ENCODE measurements around the gene ARHGEF10L.

ARHGEF10L gene

GRCh38 chr1:17582124-17582774 is 42.8 kb downstream of the ARHGEF10L start:
- H3K9ac ChIP-seq (ENCODE audit: low read length): no peak overlapping the region
- H3K36me3 ChIP-seq (ENCODE audit: control insufficient read depth, insufficient read depth, low read length): no peaks in the 10 kb centered on the region
- no peaks in the 10 kb centered on the region for H3K27me3 ChIP-seq (ENCODE audit: control insufficient read depth, insufficient read depth, low read length)
- H3K4me3 ChIP-seq (ENCODE audit: low read length): no peak overlapping the region
- H3K27ac ChIP-seq (ENCODE audit: low read depth, low read length): no peak overlapping the region
- no peaks in the 10 kb centered on the region for H3K4me1 ChIP-seq (ENCODE audit: control insufficient read depth, insufficient read depth, low read length)

GRCh38 chr1:17584539-17584938 is 45.0 kb downstream of the ARHGEF10L start:
- H3K4me1 ChIP-seq (ENCODE audit: control insufficient read depth, insufficient read depth, low read length): peaks cover 17% of the 10 kb centered on the region
- H3K9ac ChIP-seq (ENCODE audit: low read length): no peak overlapping the region
- H3K27me3 ChIP-seq (ENCODE audit: control insufficient read depth, insufficient read depth, low read length): no peaks in the 10 kb centered on the region
- no peak overlapping the region for H3K27ac ChIP-seq (ENCODE audit: low read depth, low read length)
- H3K4me3 ChIP-seq (ENCODE audit: low read length): no peak overlapping the region
- no peaks in the 10 kb centered on the region for H3K36me3 ChIP-seq (ENCODE audit: control insufficient read depth, insufficient read depth, low read length)

GRCh38 chr1:17585266-17585987 is 45.9 kb downstream of the ARHGEF10L start:
- Histone ChIP-seq H3K27me3 (ENCODE audit: control insufficient read depth, insufficient read depth, low read length) (no peaks in the 10 kb centered on the region), H3K27ac (ENCODE audit: low read depth, low read length) (no peak overlapping the region), H3K9ac (ENCODE audit: low read length) (no peak overlapping the region), H3K36me3 (ENCODE audit: control insufficient read depth, insufficient read depth, low read length) (no peaks in the 10 kb centered on the region), H3K4me3 (ENCODE audit: low read length) (no peak overlapping the region), H3K4me1 (ENCODE audit: control insufficient read depth, insufficient read depth, low read length) (peaks cover 21% of the 10 kb centered on the region)

- Histone ChIP-seq H3K4me3 (ENCODE audit: low read length) (no peak overlapping the region), H3K36me3 (ENCODE audit: control insufficient read depth, insufficient read depth, low read length) (no peaks in the 10 kb centered on the region), H3K27me3 (ENCODE audit: control insufficient read depth, insufficient read depth, low read length) (no peaks in the 10 kb centered on the region), H3K4me1 (ENCODE audit: control insufficient read depth, insufficient read depth, low read length) (peaks cover 21% of the 10 kb centered on the region), H3K27ac (ENCODE audit: low read depth, low read length) (no peak overlapping the region), H3K9ac (ENCODE audit: low read length) (no peak overlapping the region)
These were observed 46.9 kb downstream of the ARHGEF10L start for GRCh38 chr1:17586172-17586964.

GRCh38 chr1:17587693-17588047 is 48.2 kb downstream of the ARHGEF10L start:
- Histone ChIP-seq H3K27me3 (ENCODE audit: control insufficient read depth, insufficient read depth, low read length) (no peaks in the 10 kb centered on the region), H3K9ac (ENCODE audit: low read length) (no peak overlapping the region), H3K27ac (ENCODE audit: low read depth, low read length) (peak overlapping the region; percentile 71), H3K4me1 (ENCODE audit: control insufficient read depth, insufficient read depth, low read length) (peaks cover 21% of the 10 kb centered on the region), H3K36me3 (ENCODE audit: control insufficient read depth, insufficient read depth, low read length) (no peaks in the 10 kb centered on the region), H3K4me3 (ENCODE audit: low read length) (no peak overlapping the region)

GRCh38 chr1:17588048-17588871 is 48.8 kb downstream of the ARHGEF10L start:
- H3K27me3 ChIP-seq (ENCODE audit: control insufficient read depth, insufficient read depth, low read length): no peaks in the 10 kb centered on the region
- peaks cover 21% of the 10 kb centered on the region for H3K4me1 ChIP-seq (ENCODE audit: control insufficient read depth, insufficient read depth, low read length)
- H3K27ac ChIP-seq (ENCODE audit: low read depth, low read length): peak overlapping the region; percentile 71
- H3K9ac ChIP-seq (ENCODE audit: low read length): peak overlapping the region; percentile 47
- no peaks in the 10 kb centered on the region for H3K36me3 ChIP-seq (ENCODE audit: control insufficient read depth, insufficient read depth, low read length)
- no peak overlapping the region for H3K4me3 ChIP-seq (ENCODE audit: low read length)

GRCh38 chr1:17591814-17592430 is 52.4 kb downstream of the ARHGEF10L start:
- H3K27me3 ChIP-seq (ENCODE audit: control insufficient read depth, insufficient read depth, low read length): no peaks in the 10 kb centered on the region

GRCh38 chr1:17594026-17594425 is 54.5 kb downstream of the ARHGEF10L start:
- Histone ChIP-seq H3K9ac (ENCODE audit: low read length) (no peak overlapping the region), H3K4me1 (ENCODE audit: control insufficient read depth, insufficient read depth, low read length) (peaks cover 11% of the 10 kb centered on the region), H3K27ac (ENCODE audit: low read depth, low read length) (no peak overlapping the region)

More at GRCh38 chr1:17591814-17592430, 52.4 kb downstream of the ARHGEF10L start:
- H3K27ac ChIP-seq (ENCODE audit: low read depth, low read length): no peak overlapping the region
- peaks cover 23% of the 10 kb centered on the region for H3K4me1 ChIP-seq (ENCODE audit: control insufficient read depth, insufficient read depth, low read length)
- peaks cover 4% of the 10 kb centered on the region for H3K36me3 ChIP-seq (ENCODE audit: control insufficient read depth, insufficient read depth, low read length)
- H3K9ac ChIP-seq (ENCODE audit: low read length): no peak overlapping the region
- H3K4me3 ChIP-seq (ENCODE audit: low read length): no peak overlapping the region

GRCh38 chr1:17594690-17595601 is 55.4 kb downstream of the ARHGEF10L start:
- no peak overlapping the region for H3K27ac ChIP-seq (ENCODE audit: low read depth, low read length)
- no peaks in the 10 kb centered on the region for H3K27me3 ChIP-seq (ENCODE audit: control insufficient read depth, insufficient read depth, low read length)
- no peak overlapping the region for H3K4me3 ChIP-seq (ENCODE audit: low read length)
- no peak overlapping the region for H3K9ac ChIP-seq (ENCODE audit: low read length)
- H3K4me1 ChIP-seq (ENCODE audit: control insufficient read depth, insufficient read depth, low read length): peaks cover 2% of the 10 kb centered on the region
- peaks cover 4% of the 10 kb centered on the region for H3K36me3 ChIP-seq (ENCODE audit: control insufficient read depth, insufficient read depth, low read length)

More at GRCh38 chr1:17594026-17594425, 54.5 kb downstream of the ARHGEF10L start:
- no peaks in the 10 kb centered on the region for H3K27me3 ChIP-seq (ENCODE audit: control insufficient read depth, insufficient read depth, low read length)
- peaks cover 4% of the 10 kb centered on the region for H3K36me3 ChIP-seq (ENCODE audit: control insufficient read depth, insufficient read depth, low read length)
- H3K4me3 ChIP-seq (ENCODE audit: low read length): no peak overlapping the region

- H3K27me3 ChIP-seq (ENCODE audit: control insufficient read depth, insufficient read depth, low read length): no peaks in the 10 kb centered on the region
- H3K4me3 ChIP-seq (ENCODE audit: low read length): no peak overlapping the region
- H3K9ac ChIP-seq (ENCODE audit: low read length): no peak overlapping the region
- H3K27ac ChIP-seq (ENCODE audit: low read depth, low read length): no peak overlapping the region
- peaks cover 2% of the 10 kb centered on the region for H3K4me1 ChIP-seq (ENCODE audit: control insufficient read depth, insufficient read depth, low read length)
- peaks cover 6% of the 10 kb centered on the region for H3K36me3 ChIP-seq (ENCODE audit: control insufficient read depth, insufficient read depth, low read length)
These were observed 56.1 kb downstream of the ARHGEF10L start for GRCh38 chr1:17595602-17595925.

- Histone ChIP-seq H3K27me3 (ENCODE audit: control insufficient read depth, insufficient read depth, low read length) (no peaks in the 10 kb centered on the region), H3K36me3 (ENCODE audit: control insufficient read depth, insufficient read depth, low read length) (peaks cover 6% of the 10 kb centered on the region), H3K27ac (ENCODE audit: low read depth, low read length) (peak overlapping the region; percentile 43), H3K9ac (ENCODE audit: low read length) (no peak overlapping the region), H3K4me3 (ENCODE audit: low read length) (peak overlapping the region; percentile 3), H3K4me1 (ENCODE audit: control insufficient read depth, insufficient read depth, low read length) (peaks cover 2% of the 10 kb centered on the region)
These were observed 56.7 kb downstream of the ARHGEF10L start for GRCh38 chr1:17596186-17596585.
